Lower leg skin (tissue), 4 donors: ENCODE results near the gene MEIOSIN. TPM values are rescaled to one million over a fixed set of nuclear protein-coding genes. Genes with fewer than 3 reads are reported as not detected.

ENCODE experiments used
- DNase-seq, 2 donors: peaks; one replicate each; pipeline ENCODE4 v3.0.0-alpha.2; 2019; ENCODE audit warnings: low spot score in 2 of 2
- H3K4me3 ChIP-seq: fragments of 200-600 bp; sonication (generic); 2 replicates; pipeline ENCODE4 v1.5.1; 2017; ENCODE audit warnings: mild to moderate bottlenecking, low read depth; ENCODE audit not compliant: poor library complexity, severe bottlenecking
- CTCF ChIP-seq, 3 donors: fragments of 450-650 bp; IDR thresholded peaks; one replicate each; pipeline ENCODE4 v1.5.1; 2016; ENCODE audit warnings: antibody characterized with exemption in 3 of 3, mild to moderate bottlenecking in 3 of 3, moderate library complexity in 2 of 3
- POLR2A ChIP-seq, 2 donors: fragments of 450-650 bp; IDR thresholded peaks; one replicate each; pipeline ENCODE4 v1.6.1; 2016 to 2017; ENCODE audit warnings: antibody characterized with exemption in 2 of 2, mild to moderate bottlenecking in 1 of 2, moderate library complexity in 1 of 2
- WGBS, 2 donors: methylation state at CpG; one replicate each; pipeline ENCODE4 v1.1.5; 2018; 5-methylcytosine and 5-hydroxymethylcytosine counted together
- intact Hi-C: fragments of 100-400 bp; cut with DNase I; formaldehyde crosslinking; loops from one replicate; pipeline ENCODE4 v1.15.0; 2023; ENCODE audit warnings: low total_unique reads
- total RNA-seq, 4 donors: library from RNA; depleted of rRNA; stranded (reverse); fragments of >200 nt; gene quantifications; one replicate each; pipeline ENCODE4 v1.1.0, GENCODE V29; 2016

MEIOSIN gene
- total RNA-seq, 4 donors from 2014 or later = not detected

DNA sequence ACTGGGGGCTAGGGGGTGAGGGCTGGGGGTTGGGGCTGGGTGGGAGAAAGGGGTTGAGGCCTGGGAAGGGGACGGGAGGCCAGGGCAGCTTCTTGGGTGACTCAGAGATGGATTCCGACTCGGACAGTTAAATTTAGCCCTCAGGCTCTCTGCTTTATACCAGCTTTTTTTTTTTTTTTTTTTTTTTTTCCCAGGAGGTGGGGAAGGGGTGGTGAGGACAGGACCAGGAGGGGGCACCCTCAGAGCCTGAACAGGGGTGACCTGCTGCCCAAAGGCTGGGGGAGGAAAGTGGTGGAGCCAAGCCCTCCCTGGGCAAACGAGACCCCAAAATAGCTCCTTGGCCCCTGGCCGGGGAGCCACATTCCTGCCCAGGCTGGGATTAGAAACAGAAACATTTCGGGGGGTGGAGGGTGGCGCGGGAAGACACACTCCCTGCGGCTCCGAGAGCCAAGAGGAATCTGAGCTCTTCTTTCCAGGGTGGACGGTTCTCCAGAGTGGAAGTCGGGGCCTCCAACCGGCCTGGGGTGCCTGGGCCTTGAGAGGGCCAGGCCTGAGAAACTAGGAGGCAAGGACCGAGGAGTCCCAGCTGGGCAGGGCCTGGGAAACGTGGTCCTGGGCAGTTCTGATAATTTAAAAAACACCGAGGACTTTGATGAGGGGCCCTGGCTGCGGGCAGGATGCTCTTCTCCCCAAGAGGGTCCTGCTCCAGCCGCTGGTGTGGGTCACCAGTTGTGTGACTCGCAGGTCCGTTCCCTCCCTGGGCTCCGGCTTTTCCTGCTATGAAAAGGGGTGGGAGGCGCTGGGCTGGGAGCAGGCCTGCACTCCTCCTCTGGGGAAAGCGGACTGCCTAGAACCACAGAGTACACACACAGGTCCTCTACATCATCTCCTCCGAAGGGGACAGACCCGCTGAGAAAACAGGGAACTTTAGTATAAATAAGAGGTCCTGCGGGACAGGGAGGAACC, 49.9 kb downstream of the MEIOSIN start:
- TF ChIP-seq POLR2A (IDR thresholded peaks at IDR 0.05) (no peak), CTCF (IDR thresholded peaks at IDR 0.05) (no peak)
- WGBS, 2 donors = 36 to 49% methylated on average over 24 to 26 of the region's 26 CpGs
- no peak for DNase-seq
- intact Hi-C loops = no loop called here
- H3K4me3 ChIP-seq = no peak overlapping the region

DNA sequence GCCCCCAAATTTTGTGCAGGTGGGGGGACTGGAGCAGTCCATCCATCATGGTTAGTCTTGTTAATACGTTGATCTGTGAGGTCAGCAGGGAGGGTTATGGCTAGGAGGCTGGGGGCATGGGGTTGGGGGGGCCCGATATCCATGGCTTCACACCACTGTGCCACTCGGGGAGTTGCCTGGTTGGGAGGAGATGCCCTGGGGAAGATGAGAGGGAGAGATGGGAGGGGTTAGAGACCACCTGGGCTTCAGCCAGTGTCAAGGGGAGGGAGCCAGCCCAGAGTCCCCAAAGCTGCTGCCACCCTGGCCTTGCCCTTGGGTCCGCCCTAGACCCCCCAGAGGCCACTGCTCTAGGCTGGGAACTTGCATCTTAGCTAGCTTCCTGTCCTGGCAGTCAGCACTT, 50.9 kb downstream of the MEIOSIN start:
- DNase-seq = no peak
- intact Hi-C loops = no loop called here
- no peak for TF ChIP-seq POLR2A (IDR thresholded peaks at IDR 0.05)
- no peak for TF ChIP-seq CTCF (IDR thresholded peaks at IDR 0.05)
- no peak overlapping the region for H3K4me3 ChIP-seq
- WGBS, 2 donors = 60 to 76% methylated on average over 4 of the region's 4 CpGs

DNA sequence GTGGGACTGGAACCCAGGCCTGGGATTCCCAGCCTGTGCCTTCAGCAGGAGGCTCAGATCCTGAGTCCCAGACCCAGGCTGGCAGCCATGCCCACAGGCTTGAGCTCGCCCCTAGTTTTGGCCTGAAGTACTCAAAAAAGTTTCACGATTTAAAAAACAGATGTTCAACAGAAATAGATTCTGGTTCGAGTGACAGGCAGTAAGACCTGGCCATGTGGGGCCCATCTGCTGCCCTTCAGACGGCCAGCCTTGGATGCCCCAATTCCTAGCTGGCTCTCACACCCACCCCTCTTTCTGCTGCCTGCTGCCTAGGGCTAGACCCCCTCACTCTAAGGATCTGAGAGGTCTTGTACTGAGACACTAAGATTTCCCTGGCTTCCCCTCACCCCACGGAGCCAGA, 51.9 kb downstream of the MEIOSIN start:
- DNase-seq = no peak
- WGBS, 2 donors = 50 to 59% methylated on average over 5 of the region's 5 CpGs
- no peak overlapping the region for H3K4me3 ChIP-seq
- intact Hi-C loops = no loop called here
- TF ChIP-seq POLR2A (IDR thresholded peaks at IDR 0.05) (no peak), CTCF (IDR thresholded peaks at IDR 0.05) (no peak)

DNA sequence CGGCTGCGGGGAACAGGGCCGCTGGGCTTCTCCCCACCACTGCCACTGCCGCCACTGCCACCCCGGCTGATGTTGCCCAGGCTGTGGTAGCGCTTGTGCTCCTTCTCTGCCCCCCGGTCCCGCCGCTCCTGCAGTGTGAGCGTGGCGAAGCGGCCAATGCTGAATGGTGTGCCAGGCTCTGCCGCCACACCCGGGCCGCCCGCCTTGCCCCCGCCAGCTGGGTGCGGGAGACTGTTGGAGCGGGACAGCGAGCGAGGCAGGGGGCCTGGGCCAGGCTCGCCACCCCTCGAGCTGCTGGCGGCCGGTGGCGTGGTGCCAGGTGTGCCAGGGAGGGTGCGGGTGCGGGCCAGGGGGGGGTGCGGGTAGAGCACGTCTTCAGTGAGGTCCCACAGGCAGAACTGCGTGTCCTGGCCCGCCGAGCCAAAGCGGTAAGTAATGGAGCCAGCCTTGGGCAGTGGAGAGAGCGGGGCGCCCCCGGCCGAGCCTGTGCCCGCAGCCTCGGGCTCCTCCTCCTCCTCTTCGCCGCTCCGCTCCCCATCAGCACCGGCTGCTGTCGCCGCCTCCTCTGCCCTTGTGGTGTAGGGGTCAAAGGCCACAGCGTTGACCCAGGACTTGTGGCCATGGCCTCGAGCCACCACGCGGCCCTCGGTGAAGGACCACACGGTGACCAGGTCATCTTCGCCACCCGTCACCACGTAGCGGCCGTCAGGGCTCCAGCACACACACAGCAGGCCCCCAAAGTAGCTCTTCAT, 52.7 kb downstream of the MEIOSIN start:
- H3K4me3 ChIP-seq = no peak overlapping the region
- no peak for TF ChIP-seq POLR2A (IDR thresholded peaks at IDR 0.05)
- no peak for DNase-seq
- 78 to 88% methylated on average over 45 to 51 of the region's 57 CpGs for WGBS, 2 donors
- intact Hi-C loops = no loop called here

DNA sequence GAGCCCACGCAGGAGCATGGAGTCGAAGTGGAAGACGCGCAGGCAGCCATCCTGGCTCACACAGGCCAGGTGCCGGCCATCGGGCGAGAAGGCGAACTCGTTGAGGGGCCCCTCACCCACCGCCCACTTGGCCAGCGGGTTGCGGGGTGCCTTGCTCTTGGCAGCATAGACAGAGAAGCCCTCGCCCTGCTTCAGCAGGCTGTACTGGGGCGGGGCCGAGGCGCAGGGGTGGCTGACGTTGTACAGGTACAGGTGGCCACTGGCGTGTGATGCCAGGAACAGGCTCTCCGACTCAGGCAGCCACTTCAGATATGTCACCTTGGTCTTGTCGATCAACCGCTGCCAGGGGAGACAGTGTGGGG, 53.3 kb downstream of the MEIOSIN start:
- intact Hi-C loops = no loop called here
- no peak for TF ChIP-seq CTCF (IDR thresholded peaks at IDR 0.05)
- no peak for TF ChIP-seq POLR2A (IDR thresholded peaks at IDR 0.05)
- 93% methylated on average over 21 of the region's 21 CpGs for WGBS, 2 donors
- DNase-seq = no peak
- H3K4me3 ChIP-seq = no peak overlapping the region
